Muscle of leg (tissue), 11 donors: ENCODE data around the gene KAT2A. TPM values are rescaled to one million over a fixed set of nuclear protein-coding genes. Genes with fewer than 3 reads are reported as not detected.

Experiments
- DNase-seq: peaks from one replicate; pipeline ENCODE4 v3.0.0; 2013
- H3K27ac ChIP-seq: one replicate; pipeline ENCODE4 v1.5.1; 2013; ENCODE audit warnings: mild to moderate bottlenecking, low read length, control low read depth
- H3K27me3 ChIP-seq: one replicate; pipeline ENCODE4 v1.6.1; 2013; ENCODE audit warnings: low read length; ENCODE audit not compliant: control insufficient read depth, insufficient read depth
- H3K36me3 ChIP-seq: one replicate; pipeline ENCODE4 v1.6.1; 2013; ENCODE audit warnings: low read length; ENCODE audit not compliant: control insufficient read depth, insufficient read depth
- H3K4me1 ChIP-seq: one replicate; pipeline ENCODE4 v1.6.1; 2013; ENCODE audit warnings: low read length; ENCODE audit not compliant: control insufficient read depth, insufficient read depth
- H3K4me3 ChIP-seq: one replicate; pipeline ENCODE4 v1.5.1; 2013; ENCODE audit warnings: low read length, control low read depth
- H3K9me3 ChIP-seq: replicated peaks from 2 replicates; pipeline ENCODE4 v1.6.1; 2013; ENCODE audit warnings: low read depth, low read length; ENCODE audit not compliant: control insufficient read depth
- WGBS: methylation state at CpG from one replicate; pipeline ENCODE4 v1.1.5; 2013; ENCODE audit warnings: missing lambda C conversion rate; ENCODE audit not compliant: insufficient coverage; 5-methylcytosine and 5-hydroxymethylcytosine counted together
- polyA plus RNA-seq, 8 donors: library from polyadenylated mRNA; unstranded; fragments of 120-200 nt; gene quantifications; one replicate each; pipeline versions ENCODE4 v1.2.1 to v1.2.3, GENCODE V29; 2013; ENCODE audit warnings: inconsistent platforms in 1 of 8, low replicate concordance in 1 of 8; ENCODE audit not compliant: insufficient read length in 8 of 8, insufficient read depth in 1 of 8
- total RNA-seq: library from RNA; stranded (reverse); fragments of 120-200 nt; gene quantifications from one replicate; pipeline ENCODE4 v1.2.4, GENCODE V29; 2013

KAT2A gene
- total and polyA plus RNA-seq, 9 donors, result 16.7 to 62.0 (median 46.3) TPM

GRCh38 chr17:42096360-42097111 lies 24.6 kb downstream of the KAT2A start:
- peaks cover 29% of the 10 kb centered on the region for H3K27me3 ChIP-seq
- no peak overlapping the region for H3K4me3 ChIP-seq
- no peak overlapping the region for H3K27ac ChIP-seq
- no peak for DNase-seq
- peaks cover 26% of the 10 kb centered on the region for H3K4me1 ChIP-seq
- H3K36me3 ChIP-seq, result no peaks in the 10 kb centered on the region
- H3K9me3 ChIP-seq, result no peaks in the 10 kb centered on the region
- WGBS, result 57% methylated on average over 2 of the region's 8 CpGs

- Histone ChIP-seq H3K4me1 (peaks cover 28% of the 10 kb centered on the region), H3K27me3 (peaks cover 29% of the 10 kb centered on the region), H3K27ac (no peak overlapping the region), H3K4me3 (no peak overlapping the region), H3K36me3 (no peaks in the 10 kb centered on the region), H3K9me3 (no peaks in the 10 kb centered on the region)
- WGBS, result 75% methylated on average over 8 of the region's 12 CpGs
- DNase-seq, result no peak
Measured at GRCh38 chr17:42094375-42095069, 26.6 kb downstream of the KAT2A start.

- no CpG with 5 or more reads among the region's 6 CpGs for WGBS
- peaks cover 16% of the 10 kb centered on the region for H3K4me1 ChIP-seq
Measured at GRCh38 chr17:42092939-42093338, 28.2 kb downstream of the KAT2A start.

DNA sequence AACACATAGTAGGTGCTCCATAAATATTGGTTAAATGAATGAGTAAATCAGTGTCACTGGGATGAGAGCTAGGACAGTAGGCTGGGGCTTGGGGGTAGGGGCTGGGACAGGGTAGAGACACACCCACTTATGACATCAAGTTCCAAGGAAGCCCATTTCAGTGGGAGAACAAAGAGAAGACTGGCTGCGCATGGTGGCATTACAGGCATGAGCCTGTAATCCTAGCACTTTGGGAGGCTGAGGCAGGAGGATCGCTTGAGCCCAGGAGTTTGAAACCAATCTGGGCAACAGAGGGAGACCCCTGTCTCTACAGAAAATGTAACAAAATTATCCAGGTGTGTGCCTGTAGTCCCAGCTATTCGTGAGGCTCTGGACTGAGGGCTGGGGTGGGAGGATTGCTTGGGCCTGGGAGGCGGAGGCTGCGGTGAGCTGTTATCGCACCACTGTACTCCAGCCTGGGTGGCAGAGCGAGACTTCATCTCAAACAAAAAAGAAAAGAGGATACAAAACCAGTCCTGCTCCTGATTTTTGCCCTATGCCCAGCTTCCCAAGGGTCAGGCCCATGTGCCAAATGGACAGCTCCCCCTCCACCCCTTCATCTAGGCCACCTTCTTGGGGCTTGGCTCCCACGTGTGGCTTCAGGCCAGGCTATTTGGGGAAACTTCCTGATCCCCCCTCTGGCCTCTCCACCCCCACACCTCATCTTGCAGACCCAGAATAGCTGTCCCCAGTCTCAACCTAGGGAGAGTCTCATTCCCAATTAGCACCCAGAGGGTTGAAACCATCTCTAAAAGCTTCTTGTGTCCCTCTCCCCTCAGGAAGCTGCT lies 30.0 kb downstream of the KAT2A start:
- Histone ChIP-seq H3K27me3 (peaks cover 12% of the 10 kb centered on the region), H3K27ac (no peak overlapping the region), H3K36me3 (no peaks in the 10 kb centered on the region), H3K4me3 (no peak overlapping the region), H3K9me3 (no peaks in the 10 kb centered on the region), H3K4me1 (peaks cover 10% of the 10 kb centered on the region)
- no peak for DNase-seq
- 54% methylated on average over 2 of the region's 8 CpGs for WGBS

More at GRCh38 chr17:42092939-42093338, 28.2 kb downstream of the KAT2A start:
- H3K27ac ChIP-seq, result no peak overlapping the region
- H3K27me3 ChIP-seq, result peaks cover 29% of the 10 kb centered on the region
- no peak for DNase-seq
- no peak overlapping the region for H3K4me3 ChIP-seq
- H3K9me3 ChIP-seq, result no peaks in the 10 kb centered on the region
- H3K36me3 ChIP-seq, result no peaks in the 10 kb centered on the region

DNA sequence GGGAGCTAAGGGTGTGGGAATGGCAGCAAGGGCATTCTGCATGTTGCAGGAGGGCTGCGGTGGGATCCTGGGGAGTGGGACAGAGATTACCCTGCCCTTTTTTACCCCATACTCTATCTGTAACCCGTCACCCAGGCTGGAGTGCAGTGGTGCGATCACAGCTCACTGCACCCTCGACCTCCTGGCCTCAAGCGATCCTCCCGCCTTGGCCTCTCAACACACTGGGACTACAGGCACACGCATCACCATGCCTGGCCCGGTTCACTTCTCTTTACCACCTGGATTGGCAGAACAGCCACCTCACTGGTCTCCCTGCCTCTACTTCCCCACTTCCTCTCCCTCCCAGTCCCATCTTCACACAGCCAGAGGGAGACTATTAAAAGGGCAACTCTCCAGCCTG lies 32.4 kb downstream of the KAT2A start:
- Histone ChIP-seq H3K27me3 (peaks cover 7% of the 10 kb centered on the region), H3K4me1 (peaks cover 10% of the 10 kb centered on the region), H3K27ac (no peak overlapping the region), H3K4me3 (no peak overlapping the region), H3K9me3 (no peaks in the 10 kb centered on the region), H3K36me3 (no peaks in the 10 kb centered on the region)
- 83% methylated on average over 7 of the region's 8 CpGs for WGBS
- DNase-seq, result no peak

- Histone ChIP-seq H3K9me3 (no peaks in the 10 kb centered on the region), H3K27ac (no peak overlapping the region), H3K4me1 (peaks cover 10% of the 10 kb centered on the region), H3K36me3 (no peaks in the 10 kb centered on the region), H3K27me3 (peaks cover 7% of the 10 kb centered on the region), H3K4me3 (no peak overlapping the region)
- WGBS, result 58% methylated on average over 8 of the region's 20 CpGs
- no peak for DNase-seq
Measured at GRCh38 chr17:42087736-42088705, 33.1 kb downstream of the KAT2A start.

GRCh38 chr17:42087042-42087701 lies 34.0 kb downstream of the KAT2A start:
- H3K4me1 ChIP-seq, result peaks cover 4% of the 10 kb centered on the region
- H3K4me3 ChIP-seq, result no peak overlapping the region
- DNase-seq, result no peak
- no peak overlapping the region for H3K27ac ChIP-seq
- WGBS, result 27% methylated on average over 3 of the region's 7 CpGs
- no peaks in the 10 kb centered on the region for H3K36me3 ChIP-seq
- no peaks in the 10 kb centered on the region for H3K9me3 ChIP-seq
- H3K27me3 ChIP-seq, result peaks cover 7% of the 10 kb centered on the region

DNA sequence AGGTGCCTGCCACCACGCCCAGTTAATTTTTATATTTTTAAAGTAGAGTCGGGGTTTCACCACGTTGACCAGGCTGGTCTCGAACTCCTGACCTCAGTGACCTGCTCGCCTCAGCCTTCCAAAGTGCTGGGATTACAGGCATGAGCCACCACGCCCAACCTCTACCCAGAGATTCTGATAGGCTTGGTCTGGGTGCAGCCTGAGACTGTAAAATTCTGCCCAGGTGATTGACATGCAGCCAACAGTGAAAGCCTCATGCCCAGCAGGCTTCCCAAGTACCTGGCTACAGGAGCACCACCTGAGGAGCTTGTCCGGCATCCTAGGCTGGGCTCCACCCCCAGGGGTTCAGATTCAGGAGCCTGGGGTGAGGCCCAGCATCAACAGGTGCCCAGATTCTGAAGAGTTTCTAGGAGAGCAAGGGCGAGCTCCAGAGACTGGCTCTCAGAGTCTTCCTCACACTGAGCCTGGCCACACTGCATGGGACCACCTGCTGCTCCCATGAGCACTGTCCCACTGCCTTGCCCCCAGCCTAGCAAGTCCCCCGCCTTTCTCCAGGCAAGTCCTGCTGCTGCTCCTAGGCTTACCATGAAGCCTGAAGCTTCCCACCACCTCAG lies 39.5 kb downstream of the KAT2A start:
- WGBS, result 69% methylated on average over 8 of the region's 9 CpGs
- peaks cover 2% of the 10 kb centered on the region for H3K27me3 ChIP-seq

GRCh38 chr17:42079541-42079940 lies 41.6 kb downstream of the KAT2A start:
- no peak for DNase-seq
- no peaks in the 10 kb centered on the region for H3K36me3 ChIP-seq
- peaks cover 2% of the 10 kb centered on the region for H3K27me3 ChIP-seq
- no peaks in the 10 kb centered on the region for H3K9me3 ChIP-seq
- H3K4me3 ChIP-seq, result no peak overlapping the region
- H3K27ac ChIP-seq, result no peak overlapping the region
- H3K4me1 ChIP-seq, result peaks cover 17% of the 10 kb centered on the region
- no CpG with 5 or more reads among the region's 2 CpGs for WGBS

More for the DNA sequence above, 39.5 kb downstream of the KAT2A start:
- H3K27ac ChIP-seq, result no peak overlapping the region
- DNase-seq, result no peak
- H3K4me3 ChIP-seq, result no peak overlapping the region
- peaks cover 17% of the 10 kb centered on the region for H3K4me1 ChIP-seq
- H3K9me3 ChIP-seq, result no peaks in the 10 kb centered on the region
- H3K36me3 ChIP-seq, result no peaks in the 10 kb centered on the region
